Hematopoietic multipotent progenitor cell (in vitro differentiated cells): ENCODE results near the gene NTHL1. TPM values are rescaled to one million over a fixed set of nuclear protein-coding genes. Genes with fewer than 3 reads are reported as not detected.

Experiments used
- DNase-seq, 3 donors: peaks; one replicate each; pipeline ENCODE4 v3.0.0-alpha.2; 2011 to 2015; ENCODE audit warnings: low read depth in 2 of 3, low spot score in 2 of 3
- total RNA-seq: library from RNA; depleted of rRNA; stranded (reverse); fragments of >200 nt; gene quantifications from one replicate; pipeline ENCODE4 v1.2.3, GENCODE V29; 2012

NTHL1 gene
- total RNA-seq, 1 donor: 73.2 TPM

DNA sequence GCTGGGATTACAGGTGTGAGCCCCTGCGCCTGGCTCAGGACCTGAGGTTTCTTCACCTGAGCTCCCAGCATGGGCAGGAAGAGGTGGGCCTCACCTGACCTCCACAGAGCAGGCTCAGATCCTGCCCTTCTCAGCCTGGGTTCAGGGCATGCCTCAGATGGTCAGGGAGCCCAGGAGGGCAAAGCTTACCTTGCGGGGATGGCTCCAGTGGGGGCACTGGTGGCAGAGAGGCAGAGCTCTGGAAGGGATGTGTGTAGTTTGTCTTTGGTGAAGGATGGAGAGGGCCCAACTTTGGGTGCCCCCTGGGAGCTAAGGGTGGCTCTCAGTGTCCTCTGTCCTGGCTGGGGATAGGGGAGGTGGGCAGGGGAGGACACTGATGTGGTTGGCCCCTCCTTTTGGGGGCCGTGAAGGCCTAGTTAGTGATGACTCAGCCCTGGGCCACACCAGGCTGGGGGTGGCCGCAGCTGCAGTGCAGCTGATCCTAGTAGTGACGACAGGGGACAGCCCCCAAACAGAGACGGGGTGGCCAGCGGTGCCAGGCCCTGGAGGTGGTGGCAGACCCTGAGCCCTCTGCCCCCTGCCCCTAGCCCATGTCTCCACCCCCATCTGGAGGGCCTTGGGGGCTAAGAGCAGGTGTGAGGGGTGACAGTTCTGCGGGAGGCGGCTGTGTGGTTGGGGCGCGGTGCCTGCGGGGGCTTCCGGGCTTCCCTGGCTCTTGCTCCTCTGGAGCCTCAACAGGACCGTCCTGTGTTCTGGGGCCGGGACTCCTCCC lies 15.2 kb downstream of the NTHL1 start:
- peak in 1 of 3 donors; percentile 22 for DNase-seq

DNA sequence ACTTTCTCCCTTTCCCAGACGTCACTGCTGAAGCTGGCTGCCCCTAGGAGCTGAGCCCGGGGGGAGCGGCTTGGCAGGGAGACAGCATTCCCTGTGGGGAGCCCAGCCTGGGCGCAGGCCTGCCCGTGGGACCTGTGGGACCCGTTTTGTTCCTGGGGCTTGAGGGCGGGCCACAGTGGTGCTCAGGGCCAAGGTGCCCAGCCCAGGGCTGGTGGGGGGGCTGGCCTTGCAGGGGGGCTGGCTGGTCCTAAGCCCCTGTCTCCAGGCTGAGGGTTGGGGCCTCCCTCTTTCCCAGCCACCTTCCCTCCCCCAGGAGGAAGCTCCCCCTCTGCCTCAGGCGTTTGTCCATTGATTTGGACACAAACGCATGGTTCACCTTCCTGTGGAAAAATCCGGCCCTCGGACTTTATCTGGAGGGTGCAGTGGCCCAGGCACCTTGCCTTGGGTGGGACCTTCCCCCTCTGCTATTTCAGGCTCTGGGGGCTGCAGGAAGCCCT lies 16.5 kb downstream of the NTHL1 start:
- DNase-seq: no peak

DNA sequence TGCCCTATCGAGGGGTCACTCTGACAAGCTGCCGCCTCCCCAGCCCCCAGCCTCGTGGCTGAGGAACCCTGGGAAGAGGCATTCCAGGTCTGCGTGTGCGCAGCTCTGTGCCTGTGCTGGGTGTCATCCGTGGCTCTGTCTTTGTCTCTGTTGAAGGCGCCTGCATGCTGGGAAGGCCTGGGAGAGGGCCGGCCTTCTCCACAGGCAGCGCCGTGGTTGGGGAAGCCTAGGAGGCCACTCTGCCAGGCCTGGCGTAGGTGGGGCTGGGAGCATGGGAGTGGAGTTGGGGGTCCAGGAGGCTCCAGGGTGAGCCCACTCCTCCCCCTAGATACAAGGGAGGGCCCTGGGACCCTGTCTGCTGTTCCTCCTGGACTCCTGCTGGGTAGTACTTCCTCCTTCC lies 17.6 kb downstream of the NTHL1 start:
- no peak for DNase-seq

DNA sequence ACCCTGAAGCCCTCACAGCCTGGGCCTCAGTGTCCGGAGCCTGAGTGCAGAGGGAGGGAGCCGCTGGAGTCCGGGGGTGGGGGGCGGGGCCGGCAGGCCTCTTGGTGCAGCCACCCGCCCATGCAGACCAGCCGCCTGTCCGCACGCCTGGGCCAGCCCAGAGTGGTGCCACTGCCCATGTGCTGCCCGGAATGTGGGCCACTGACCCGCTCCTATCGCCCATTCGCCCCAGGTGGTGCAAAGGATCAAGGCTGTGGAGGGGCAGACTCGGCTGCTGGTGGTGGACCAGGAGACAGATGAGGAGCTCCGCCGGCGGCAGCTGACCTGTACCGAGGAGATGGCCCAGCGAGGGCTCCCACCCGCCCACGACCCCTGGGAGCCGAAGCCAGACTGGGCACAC lies 18.3 kb downstream of the NTHL1 start:
- DNase-seq: no peak

DNA sequence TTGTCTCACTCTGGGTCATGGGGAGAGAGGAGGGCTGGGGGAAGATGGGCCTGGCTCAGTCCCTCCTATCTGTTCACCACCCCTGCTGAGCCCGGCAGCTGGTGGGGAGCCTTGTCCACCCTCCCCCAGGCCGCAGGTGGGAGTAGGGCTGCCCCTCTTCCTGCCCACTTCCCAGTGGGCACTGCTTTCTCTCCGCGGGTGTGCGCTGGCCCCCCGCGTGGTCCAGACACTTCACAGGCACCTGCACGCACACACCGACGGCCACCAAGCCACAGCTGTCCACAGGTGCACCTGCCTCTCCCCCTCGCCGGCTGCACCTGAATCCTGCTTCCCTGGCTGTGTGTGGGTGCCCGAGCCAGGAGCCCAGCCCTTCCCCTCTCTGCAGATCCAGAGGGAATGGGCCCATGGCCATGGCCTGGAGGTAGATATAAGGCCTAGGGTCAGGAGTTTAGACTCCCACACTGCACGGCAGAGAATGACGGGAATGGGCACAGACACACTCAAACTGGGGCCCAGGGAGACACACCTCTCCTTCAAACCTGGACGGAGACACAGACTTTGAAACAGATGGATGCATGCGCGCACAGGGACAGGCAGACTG lies 18.9 kb downstream of the NTHL1 start:
- no peak for DNase-seq

DNA sequence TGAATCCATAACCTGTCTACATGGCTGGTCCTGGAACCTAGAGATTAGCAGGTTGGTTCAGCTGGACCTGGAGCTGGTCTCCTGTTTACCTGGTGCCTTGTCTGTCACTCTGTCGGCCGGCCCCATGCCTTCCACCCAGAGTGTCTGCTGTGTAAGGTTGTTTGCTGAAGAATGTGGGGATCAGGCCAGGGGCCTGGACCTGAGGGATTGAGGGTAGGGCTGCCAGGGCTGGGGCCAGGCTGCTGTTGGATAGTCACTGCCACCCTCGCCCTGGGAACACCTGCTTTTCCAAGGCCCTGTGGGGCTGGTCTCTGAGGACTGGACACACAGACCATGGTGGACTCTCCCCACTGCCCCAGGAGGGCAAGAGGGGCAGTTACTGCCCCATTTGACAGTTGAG lies 19.5 kb downstream of the NTHL1 start:
- no peak for DNase-seq

DNA sequence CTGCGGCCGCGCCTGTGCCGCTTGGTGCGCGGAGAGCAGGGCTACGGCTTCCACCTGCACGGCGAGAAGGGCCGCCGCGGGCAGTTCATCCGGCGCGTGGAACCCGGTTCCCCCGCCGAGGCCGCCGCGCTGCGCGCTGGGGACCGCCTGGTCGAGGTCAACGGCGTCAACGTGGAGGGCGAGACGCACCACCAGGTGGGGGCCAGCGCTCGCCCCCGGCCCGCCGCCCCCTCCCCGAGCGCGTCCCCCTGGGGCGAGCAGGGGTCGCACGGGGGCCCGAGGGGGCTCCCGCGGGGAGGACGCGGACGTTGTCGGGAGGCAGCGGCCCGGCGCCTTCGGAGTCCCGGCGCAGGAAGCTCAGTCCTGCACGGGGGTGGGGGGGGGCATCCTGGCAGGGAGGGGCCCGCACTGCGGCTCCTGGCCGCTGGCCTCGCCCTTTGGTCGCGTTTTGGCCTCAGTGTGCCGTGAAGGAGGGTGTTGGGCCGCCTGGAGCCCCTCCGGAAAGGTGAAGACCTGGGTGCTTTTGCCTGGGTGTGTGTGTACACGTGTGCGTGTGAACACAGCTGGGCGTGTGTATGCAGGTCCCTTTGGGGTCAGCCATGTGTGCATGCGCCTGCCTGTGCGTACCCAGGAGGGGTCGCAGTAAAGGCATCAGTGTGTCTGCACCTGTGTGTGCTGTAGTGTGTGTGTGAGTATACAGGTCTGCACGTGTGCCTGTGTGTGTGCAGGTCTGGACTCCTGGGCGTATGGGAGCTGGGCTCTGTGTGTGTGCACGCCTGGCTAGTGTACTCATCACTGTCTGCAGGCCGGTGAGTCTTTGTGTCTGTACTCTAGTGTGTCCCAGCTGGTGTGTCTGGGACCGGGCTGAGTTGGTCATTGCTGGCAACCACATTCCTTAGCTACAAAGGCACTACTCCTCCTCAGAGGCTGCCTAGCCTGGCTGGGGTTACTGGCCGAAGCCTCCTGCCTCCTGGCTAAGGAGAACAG lies 20.3 kb downstream of the NTHL1 start:
- no peak for DNase-seq

DNA sequence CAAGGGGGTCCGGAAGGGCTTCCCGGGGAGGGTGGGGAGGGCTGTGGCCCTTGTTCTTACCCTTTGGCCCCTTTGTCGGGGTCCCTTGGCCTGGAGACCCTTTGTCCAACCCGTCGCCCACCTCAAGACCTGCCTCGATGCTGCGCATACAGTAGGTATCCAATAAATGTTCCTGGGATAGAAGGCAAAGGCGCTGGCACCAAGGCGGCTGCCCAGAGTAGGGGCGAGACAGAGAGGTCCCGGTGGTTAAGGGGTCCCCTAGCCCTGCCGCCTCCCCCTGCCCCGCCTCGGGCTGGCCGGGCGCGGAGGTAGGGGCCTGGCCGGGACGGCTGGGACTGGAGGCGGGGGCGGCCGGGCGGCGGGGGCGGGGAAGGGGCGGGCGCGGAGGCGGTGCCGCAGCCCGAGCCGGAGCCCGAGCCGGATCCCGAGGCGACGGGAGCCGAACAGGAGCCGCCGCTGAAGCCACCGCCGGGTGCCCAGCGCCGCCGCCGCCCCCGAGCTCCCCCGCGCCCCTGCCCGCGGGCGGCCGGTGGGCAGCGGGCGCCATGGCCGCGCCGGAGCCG lies 21.1 kb downstream of the NTHL1 start, which contains the start of gene NHERF2:
Gene NHERF2 (plus strand): TSS at position 442 of the 563 bp plus-strand sequence. CDS start 104 bp downstream, at position 546.
- DNase-seq: no peak

DNA sequence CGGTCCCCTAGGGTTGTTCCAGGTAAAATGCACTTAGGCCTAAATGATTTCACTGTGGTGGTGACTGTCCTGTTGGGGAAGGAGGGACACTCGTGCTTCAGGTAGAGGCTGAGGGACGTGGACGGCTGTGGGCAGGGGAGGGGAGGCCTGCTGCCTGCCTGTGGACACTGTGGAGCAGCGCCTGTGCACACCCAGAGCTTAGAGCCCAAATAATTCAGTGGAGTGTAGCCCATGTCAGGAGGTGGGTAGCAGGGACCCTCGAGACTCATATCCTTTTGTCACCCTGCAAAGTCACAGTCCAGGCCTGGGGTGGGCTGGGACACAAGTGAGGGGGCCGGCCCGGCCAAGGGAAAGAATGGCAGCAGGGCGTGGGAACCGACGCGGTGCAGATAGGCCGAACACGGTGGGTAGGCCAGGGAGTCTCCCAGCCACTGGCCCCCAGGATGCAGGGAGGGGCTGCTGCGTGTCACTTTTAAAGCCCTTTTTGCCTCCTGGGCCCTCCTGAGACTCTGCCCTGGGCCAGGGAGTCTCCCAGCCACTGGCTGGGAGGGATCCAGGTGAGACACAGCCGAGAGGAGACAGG lies 21.7 kb downstream of the NTHL1 start:
- DNase-seq: no peak

DNA sequence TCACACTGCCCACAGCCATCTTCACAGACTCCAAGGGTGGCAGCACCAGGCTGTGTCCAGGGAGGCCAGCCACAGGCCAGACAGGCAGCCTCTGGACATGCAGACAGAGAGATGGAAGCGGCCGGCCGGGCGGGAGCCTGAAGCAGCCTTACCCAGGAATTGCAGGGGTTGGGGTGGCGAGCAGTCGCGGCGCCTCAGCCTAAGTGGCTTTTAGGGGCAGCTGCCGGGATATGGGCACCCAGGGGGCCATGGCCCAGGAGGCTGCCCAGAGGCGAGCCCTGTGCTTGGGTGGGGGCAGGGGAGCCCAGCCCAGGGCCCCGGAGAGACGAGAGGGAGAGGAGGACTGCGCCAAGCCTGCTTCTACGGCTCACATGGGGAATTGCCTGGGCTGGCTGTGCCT lies 22.4 kb downstream of the NTHL1 start:
- DNase-seq: no peak

DNA sequence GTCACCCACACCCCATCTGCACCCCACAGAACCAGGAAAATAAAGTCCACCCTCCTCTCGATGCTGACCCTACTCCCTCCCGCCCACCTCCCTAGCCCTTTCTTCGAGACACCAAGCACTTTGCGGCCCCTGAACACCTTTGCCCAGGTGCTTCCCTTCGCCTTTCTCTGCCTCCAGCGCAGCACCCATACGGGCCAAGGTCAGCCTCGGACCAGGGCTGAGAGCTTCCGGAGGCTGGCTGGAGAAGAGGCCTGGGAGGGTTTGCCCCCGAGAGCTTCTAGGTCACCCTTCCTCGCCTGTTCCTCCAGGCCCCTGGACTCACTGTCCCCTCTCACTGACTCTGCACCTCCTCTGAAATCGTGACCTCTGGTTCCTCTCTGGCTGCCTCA lies 23.6 kb downstream of the NTHL1 start:
- no peak for DNase-seq

DNA sequence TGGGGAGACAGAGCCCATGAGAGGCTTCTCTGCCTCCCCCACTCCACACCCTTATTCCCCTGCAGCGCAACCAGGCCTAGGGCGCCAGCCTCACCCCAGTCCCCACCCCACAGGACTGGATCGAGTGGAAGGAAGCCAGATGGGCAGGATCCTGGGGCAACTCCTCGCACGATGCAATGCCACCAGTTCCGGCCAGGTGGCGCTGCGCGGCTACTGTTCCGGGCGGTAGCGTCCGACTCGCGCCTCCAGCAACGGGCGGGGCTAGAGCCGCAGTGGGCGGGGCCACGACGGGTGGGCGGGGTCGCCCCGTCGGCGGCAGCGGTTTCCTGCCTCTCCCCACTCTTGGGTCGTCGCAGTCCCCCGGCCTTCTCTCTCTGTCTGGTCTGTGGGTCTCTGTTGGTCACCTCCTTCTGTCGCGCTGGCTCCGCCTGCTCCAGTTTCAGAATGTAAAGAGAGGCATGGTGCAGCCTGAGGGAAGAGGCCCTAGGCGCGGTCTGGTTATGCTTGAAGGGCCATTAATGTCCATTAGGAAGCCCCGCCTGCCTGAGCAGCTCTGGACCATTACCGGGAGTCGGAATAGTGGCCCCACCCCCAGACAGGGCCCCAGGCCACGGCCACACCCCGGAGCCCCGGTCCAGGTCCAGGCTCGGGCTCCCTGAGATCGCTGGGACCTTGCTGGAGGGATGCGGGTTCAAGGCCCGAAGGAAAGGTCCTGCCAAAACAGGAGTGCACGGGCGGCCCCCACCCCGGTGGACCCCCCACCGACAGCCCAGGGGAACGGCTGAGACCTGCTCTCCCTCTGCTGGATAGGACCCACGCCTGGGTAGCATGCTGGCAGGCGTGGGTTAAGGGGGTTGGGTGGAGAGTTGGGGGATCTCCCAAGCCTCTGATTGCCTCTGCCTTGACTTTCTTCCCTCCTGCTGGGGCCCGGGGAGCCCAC lies 24.3 kb downstream of the NTHL1 start:
- peak; percentile 90 to 95 (median 94) for DNase-seq

DNA sequence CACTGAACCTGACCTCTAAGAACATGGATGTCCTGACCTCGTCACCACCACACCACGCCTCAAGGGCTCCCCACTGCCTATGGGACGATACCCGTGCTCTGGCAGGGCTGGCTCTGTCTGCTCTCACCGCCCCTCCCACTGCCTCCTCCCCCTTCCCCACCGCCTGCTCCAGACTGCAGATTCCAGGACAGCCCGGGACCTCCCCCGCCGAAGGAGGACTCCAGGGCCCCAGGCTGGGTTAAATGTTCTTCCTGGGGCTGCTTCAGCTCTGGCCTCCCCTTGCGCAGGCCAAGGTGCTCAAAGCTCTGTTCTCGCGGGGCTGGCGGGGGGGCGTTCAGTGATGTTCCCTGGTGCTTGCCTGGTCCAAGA lies 24.9 kb downstream of the NTHL1 start:
- DNase-seq: no peak

DNA sequence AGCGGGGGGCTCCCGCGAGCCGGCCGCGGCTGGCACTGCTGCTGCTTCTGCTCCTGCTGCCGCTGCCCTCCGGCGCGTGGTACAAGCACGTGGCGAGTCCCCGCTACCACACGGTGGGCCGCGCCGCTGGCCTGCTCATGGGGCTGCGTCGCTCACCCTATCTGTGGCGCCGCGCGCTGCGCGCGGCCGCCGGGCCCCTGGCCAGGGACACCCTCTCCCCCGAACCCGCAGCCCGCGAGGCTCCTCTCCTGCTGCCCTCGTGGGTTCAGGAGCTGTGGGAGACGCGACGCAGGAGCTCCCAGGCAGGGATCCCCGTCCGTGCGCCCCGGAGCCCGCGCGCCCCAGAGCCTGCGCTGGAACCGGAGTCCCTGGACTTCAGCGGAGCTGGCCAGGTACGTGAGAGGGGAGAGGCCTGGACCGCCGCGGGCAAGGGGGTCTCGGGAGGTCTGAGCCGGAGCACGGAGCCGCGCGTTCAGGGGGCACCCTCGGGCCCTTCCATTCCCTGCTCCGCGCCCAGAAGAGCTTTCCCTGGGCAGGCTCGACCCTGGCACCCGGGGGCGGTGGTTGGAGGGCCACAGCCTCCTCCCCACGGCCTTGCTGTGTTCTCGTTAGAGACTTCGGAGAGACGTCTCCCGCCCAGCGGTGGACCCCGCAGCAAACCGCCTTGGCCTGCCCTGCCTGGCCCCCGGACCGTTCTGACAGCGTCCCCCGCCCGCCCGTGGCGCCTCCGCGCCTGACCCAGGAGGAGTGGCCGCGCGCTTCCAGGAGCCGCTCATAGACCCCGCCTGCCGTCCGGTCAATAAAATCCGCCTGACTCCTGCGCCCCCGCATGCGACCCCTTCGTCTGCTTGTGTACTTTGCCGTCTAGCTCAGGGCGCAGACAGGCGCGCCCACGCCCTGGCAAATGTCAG lies 27.5 kb downstream of the NTHL1 start:
- DNase-seq: peak in 1 of 3 donors; percentile 49

DNA sequence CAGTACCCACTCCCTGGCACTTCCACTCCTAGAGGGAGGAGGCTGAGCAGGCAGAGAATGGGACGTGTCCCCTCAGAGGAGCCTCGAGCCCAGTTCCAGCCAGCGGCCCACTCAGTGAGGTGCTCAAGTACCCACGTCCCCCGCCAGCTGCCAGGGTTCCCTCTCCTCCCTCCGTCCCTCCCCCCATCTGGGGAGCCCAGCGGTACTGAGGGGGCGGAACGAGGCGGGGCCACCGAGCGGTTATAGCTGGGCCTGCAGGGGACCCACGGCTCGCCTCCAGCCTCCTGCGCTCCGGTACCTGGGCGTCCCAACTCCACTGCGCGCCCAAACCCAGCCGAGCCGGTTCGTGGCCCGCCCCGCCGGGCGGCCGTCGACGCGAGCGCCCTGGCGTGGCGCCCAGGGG lies 28.1 kb downstream of the NTHL1 start, which contains the start of gene NPW:
Gene NPW (plus strand): TSS at position 268 of the 403 bp plus-strand sequence.
- DNase-seq: peak in 2 of 3 donors; percentile 57 to 67

DNA sequence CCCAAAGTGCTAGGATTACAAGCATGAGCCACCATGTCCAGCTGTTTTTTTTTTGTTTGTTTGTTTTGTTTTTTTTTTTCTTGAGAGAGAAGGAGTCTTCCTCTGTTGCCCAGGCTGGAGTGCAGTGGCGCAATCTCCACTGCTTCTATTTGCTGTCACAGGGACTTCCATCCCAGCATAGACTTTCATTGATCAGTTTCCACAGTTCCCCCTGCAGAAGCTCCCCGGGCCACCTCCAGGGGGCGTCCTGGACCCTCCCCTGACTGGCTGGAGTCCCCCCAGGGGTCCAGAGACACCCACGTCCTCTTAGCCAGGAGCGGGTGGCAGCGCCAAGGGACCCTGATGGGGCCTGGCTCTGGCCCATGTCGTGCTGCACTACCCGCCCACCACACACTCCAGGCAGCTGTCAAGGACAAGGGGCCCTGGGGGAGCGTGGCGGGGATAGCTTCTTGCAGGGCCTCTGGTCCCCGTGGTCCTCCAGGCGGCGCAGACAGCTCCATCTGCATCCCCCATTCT lies 31.2 kb downstream of the NTHL1 start:
- DNase-seq: no peak

DNA sequence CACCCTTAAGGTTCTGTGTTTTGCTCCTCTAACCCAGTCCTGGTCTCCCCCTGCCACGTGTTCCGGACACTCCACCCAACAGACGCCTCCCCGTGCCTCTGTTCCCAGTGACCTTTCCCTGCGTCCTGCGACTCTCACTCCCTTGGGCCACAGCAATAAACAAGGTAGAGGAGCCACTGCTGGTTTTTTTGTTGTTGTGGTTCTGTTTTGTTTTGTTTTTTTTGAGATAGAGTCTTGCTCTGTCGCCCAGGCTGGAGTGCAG lies 31.8 kb downstream of the NTHL1 start:
- no peak for DNase-seq
